SU-DHL-6 (cell line): ENCODE results near the gene SPO11.

ENCODE experiments used
- CTCF ChIP-seq: fragments of 200-600 bp; sonication (generic); IDR thresholded peaks from one replicate; pipeline ENCODE4 v1.5.1; 2017; ENCODE audit warnings: antibody characterized with exemption, mild to moderate bottlenecking, low read length, moderate library complexity; ENCODE audit not compliant: insufficient read depth, poor library complexity, severe bottlenecking
- EZH2phosphoT487 ChIP-seq: fragments of 200-600 bp; sonication (generic), shearing (Covaris generic); conservative IDR thresholded peaks from 2 replicates; pipeline ENCODE4 v1.6.1; 2018; ENCODE audit warnings: mild to moderate bottlenecking, antibody characterized with exemption, low read length, moderate library complexity, mixed read lengths

GRCh38 chr20:57292611-57293010 is 37.0 kb upstream of the SPO11 start:
- TF ChIP-seq CTCF, result no peak
- TF ChIP-seq EZH2phosphoT487, result no peak
